HEK293 (cell line): ENCODE measurements around the gene CRYBA2.

ENCODE experiments used
- CTCF ChIA-PET: fragments of 350-600 bp; formaldehyde crosslinking; extraction: SDS; loops from one replicate; lab custom pipeline; 2021; ENCODE audit warnings: antibody characterized with exemption; lab: Yijun Ruan, JAX
- POLR2A ChIA-PET: fragments of 300-600 bp; formaldehyde crosslinking; extraction: SDS; loops from one replicate; lab custom pipeline; 2020; ENCODE audit warnings: antibody characterized with exemption, inconsistent platforms; lab: Yijun Ruan, JAX
- H3K27ac ChIP-seq: fragments of 200-500 bp; sonication (Bioruptor generic); 2 replicates; pipeline ENCODE4 v1.5.1; 2014; ENCODE audit warnings: low read depth, low read length, control low read depth, inconsistent platforms; ENCODE audit errors: extremely low read depth
- H3K36me3 ChIP-seq, 2 experiments: fragments of 200-500 bp in 1 of 2; sonication (Bioruptor generic) in 1 of 2; 1 replicate in 1 of 2; 2 replicates in 1 of 2; pipeline ENCODE4 v1.5.1; 2014 to 2017; ENCODE audit warnings: inconsistent platforms in 2 of 2, low read length in 2 of 2; ENCODE audit not compliant: control insufficient read depth in 2 of 2, insufficient read depth in 1 of 2
- H3K4me1 ChIP-seq: fragments of 200-500 bp; sonication (Bioruptor generic); 2 replicates; pipeline ENCODE4 v1.5.1; 2014; ENCODE audit warnings: mild to moderate bottlenecking, low read length, inconsistent platforms; ENCODE audit not compliant: control insufficient read depth, insufficient read depth
- H3K4me3 ChIP-seq: 2 replicates; pipeline ENCODE4 v1.5.1; 2011; ENCODE audit warnings: low read depth, mild to moderate bottlenecking, control low read depth, low read length, moderate library complexity
- H3K9me3 ChIP-seq: fragments of 200-500 bp; sonication (Bioruptor generic); 2 replicates; pipeline ENCODE4 v1.5.1; 2014; ENCODE audit warnings: low read depth, low read length, inconsistent platforms; ENCODE audit not compliant: control insufficient read depth, insufficient read depth
- GFI1B ChIP-seq: fragments of 450-650 bp; formaldehyde crosslinking; IDR thresholded peaks from 2 replicates; pipeline ENCODE4 v1.5.1; 2016; ENCODE audit warnings: missing biosample characterization, missing genetic modification characterization
- GLIS1 ChIP-seq: fragments of 450-650 bp; formaldehyde crosslinking; IDR thresholded peaks from 2 replicates; pipeline ENCODE4 v1.5.1; 2016; ENCODE audit warnings: missing biosample characterization, missing genetic modification characterization
- GLIS2 ChIP-seq: fragments of 450-650 bp; formaldehyde crosslinking; IDR thresholded peaks from 2 replicates; pipeline ENCODE4 v1.5.1; 2016; ENCODE audit warnings: missing biosample characterization, missing genetic modification characterization
- IKZF3 ChIP-seq: fragments of 450-650 bp; IDR thresholded peaks from 2 replicates; pipeline ENCODE4 v1.5.0; 2018; ENCODE audit warnings: missing biosample characterization, mild to moderate bottlenecking, missing genetic modification characterization, moderate library complexity
- SP2 ChIP-seq: fragments of 450-650 bp; formaldehyde crosslinking; IDR thresholded peaks from 2 replicates; pipeline ENCODE4 v1.5.1; 2016; ENCODE audit warnings: missing biosample characterization, missing genetic modification characterization
- ZBTB17 ChIP-seq: fragments of 450-650 bp; formaldehyde crosslinking; IDR thresholded peaks from 2 replicates; pipeline ENCODE4 v1.5.1; 2016; ENCODE audit warnings: missing biosample characterization, missing genetic modification characterization
- ZBTB48 ChIP-seq: fragments of 450-650 bp; formaldehyde crosslinking; IDR thresholded peaks from 2 replicates; pipeline ENCODE4 v1.5.1; 2016; ENCODE audit warnings: missing biosample characterization, missing genetic modification characterization
- ZEB2 ChIP-seq: fragments of 450-650 bp; formaldehyde crosslinking; IDR thresholded peaks from 2 replicates; pipeline ENCODE4 v1.5.1; 2016; ENCODE audit warnings: missing biosample characterization, missing genetic modification characterization
- ZFHX2 ChIP-seq: fragments of 450-650 bp; formaldehyde crosslinking; conservative IDR thresholded peaks from 2 replicates; pipeline ENCODE4 v1.5.1; 2016; ENCODE audit warnings: missing biosample characterization, missing genetic modification characterization
- ZNF2 ChIP-seq: fragments of 450-650 bp; formaldehyde crosslinking; IDR thresholded peaks from 2 replicates; pipeline ENCODE4 v1.5.1; 2016; ENCODE audit warnings: missing biosample characterization, missing genetic modification characterization
- ZNF24 ChIP-seq: fragments of 450-650 bp; formaldehyde crosslinking; IDR thresholded peaks from 2 replicates; pipeline ENCODE4 v1.5.1; 2016; ENCODE audit warnings: missing biosample characterization, missing genetic modification characterization
- ZNF341 ChIP-seq: fragments of 450-650 bp; formaldehyde crosslinking; IDR thresholded peaks from 2 replicates; pipeline ENCODE4; 2016; ENCODE audit warnings: low read depth, missing biosample characterization, missing genetic modification characterization
- ZNF394 ChIP-seq: fragments of 450-650 bp; formaldehyde crosslinking; IDR thresholded peaks from 2 replicates; pipeline ENCODE4 v1.5.1; 2016; ENCODE audit warnings: missing biosample characterization, missing genetic modification characterization, mild to moderate bottlenecking, moderate library complexity, borderline replicate concordance
- ZNF501 ChIP-seq: fragments of 450-650 bp; formaldehyde crosslinking; IDR thresholded peaks from 2 replicates; pipeline ENCODE4 v1.5.1; 2016; ENCODE audit warnings: missing biosample characterization, missing genetic modification characterization
- ZNF560 ChIP-seq: fragments of 450-650 bp; formaldehyde crosslinking; IDR thresholded peaks from 2 replicates; pipeline ENCODE4 v1.5.1; 2017; ENCODE audit warnings: missing biosample characterization, missing genetic modification characterization, borderline replicate concordance
- ZNF600 ChIP-seq: fragments of 450-650 bp; formaldehyde crosslinking; IDR thresholded peaks from 2 replicates; pipeline ENCODE4 v1.5.1; 2016; ENCODE audit warnings: missing biosample characterization, missing genetic modification characterization
- ZNF629 ChIP-seq: fragments of 450-650 bp; formaldehyde crosslinking; IDR thresholded peaks from 2 replicates; pipeline ENCODE4 v1.5.1; 2017; ENCODE audit warnings: missing biosample characterization, missing genetic modification characterization
- ZNF660 ChIP-seq: fragments of 450-650 bp; IDR thresholded peaks from 2 replicates; pipeline ENCODE4 v1.5.1; 2018; ENCODE audit warnings: missing biosample characterization, mild to moderate bottlenecking, missing genetic modification characterization
- ZNF777 ChIP-seq: fragments of 450-650 bp; formaldehyde crosslinking; IDR thresholded peaks from 2 replicates; pipeline ENCODE4 v1.5.1; 2017; ENCODE audit warnings: missing biosample characterization, missing genetic modification characterization, borderline replicate concordance
- ZNF843 ChIP-seq: fragments of 450-650 bp; formaldehyde crosslinking; IDR thresholded peaks from 2 replicates; pipeline ENCODE4 v1.5.1; 2016; ENCODE audit warnings: missing biosample characterization, missing genetic modification characterization
- ZSCAN30 ChIP-seq: fragments of 450-650 bp; IDR thresholded peaks from 2 replicates; pipeline ENCODE4 v1.5.1; 2018; ENCODE audit warnings: missing biosample characterization, mild to moderate bottlenecking, missing genetic modification characterization, moderate library complexity
- ZXDB ChIP-seq: fragments of 450-650 bp; formaldehyde crosslinking; IDR thresholded peaks from 2 replicates; pipeline ENCODE4 v1.5.1; 2016; ENCODE audit warnings: missing biosample characterization, missing genetic modification characterization
- TF ChIP-seq, protein P1 (sequence below): fragments of 450-650 bp; formaldehyde crosslinking; optimal IDR thresholded peaks from 2 replicates; pipeline ENCODE3; 2016; ENCODE audit warnings: missing biosample characterization, mild to moderate bottlenecking, missing genetic modification characterization
- TF ChIP-seq, protein P2 (sequence below): fragments of 450-650 bp; formaldehyde crosslinking; conservative IDR thresholded peaks from 2 replicates; pipeline ENCODE4 v1.5.1; 2016; ENCODE audit warnings: low read depth, missing biosample characterization, missing genetic modification characterization
- TF ChIP-seq, protein P3 (sequence below): fragments of 450-650 bp; formaldehyde crosslinking; IDR thresholded peaks from 2 replicates; pipeline ENCODE4 v1.5.1; 2016; ENCODE audit warnings: missing biosample characterization, missing genetic modification characterization
- TF ChIP-seq, protein P4 (sequence below): fragments of 450-650 bp; formaldehyde crosslinking; IDR thresholded peaks from 2 replicates; pipeline ENCODE4 v1.5.1; 2017; ENCODE audit warnings: missing biosample characterization, missing genetic modification characterization
- TF ChIP-seq, protein P5 (sequence below): fragments of 450-650 bp; formaldehyde crosslinking; IDR thresholded peaks from 2 replicates; pipeline ENCODE4 v1.5.1; 2016; ENCODE audit warnings: missing biosample characterization, missing genetic modification characterization

Gene CRYBA2

DNA sequence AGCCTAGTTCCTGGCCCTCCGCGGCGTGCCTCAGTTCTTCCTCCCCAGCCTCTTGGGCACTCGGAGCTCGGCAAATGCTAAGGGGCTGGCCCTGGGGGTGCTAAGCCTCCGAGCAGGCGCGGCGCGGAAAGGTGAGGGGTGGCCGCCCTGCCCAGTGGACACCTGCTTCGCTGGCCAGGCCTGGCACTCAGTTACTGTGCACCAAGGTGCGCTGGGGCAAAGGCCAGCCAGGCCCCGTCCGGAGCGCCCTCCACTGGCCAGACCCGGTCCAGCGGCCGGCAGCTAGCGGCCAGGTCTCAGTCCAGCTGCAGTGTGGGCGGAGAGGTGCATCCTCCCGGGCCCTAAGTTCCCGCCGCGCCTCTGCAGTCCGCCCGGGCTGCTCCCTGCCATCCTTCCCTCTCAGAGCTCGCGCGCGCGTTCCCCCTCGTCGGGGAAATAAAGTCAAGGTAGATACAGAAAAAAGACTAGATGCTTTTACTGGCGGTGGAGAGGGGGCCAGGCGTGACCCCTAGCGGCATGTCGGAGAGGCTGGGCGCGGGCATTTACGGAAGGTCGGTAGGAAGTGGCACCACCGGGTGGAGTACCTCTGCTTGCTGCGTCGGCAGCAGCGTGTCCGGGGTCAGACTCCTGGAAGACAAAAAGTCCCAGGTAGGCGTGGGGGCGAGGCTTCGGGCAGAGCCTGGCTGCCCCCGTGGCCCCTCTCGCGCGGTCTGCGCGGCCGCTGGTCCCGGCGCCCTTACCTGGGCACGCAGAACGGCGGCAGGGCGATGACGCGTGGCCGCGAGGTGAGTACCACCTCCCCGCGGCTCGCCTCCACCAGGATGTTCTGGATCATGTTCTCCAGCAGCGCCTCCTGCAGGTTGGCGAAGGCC, 9.4 kb upstream of the CRYBA2 start:
- Histone ChIP-seq H3K36me3 (no peaks in the 10 kb centered on the region), H3K9me3 (no peaks in the 10 kb centered on the region), H3K27ac (no peak overlapping the region; the same call in 1 of the 2 replicates), H3K4me3 (peak overlapping the region; percentile 28), H3K4me1 (no peaks in the 10 kb centered on the region)
- CTCF ChIA-PET = interaction anchor here (0.5 to 3.9 kb wide), 41 partner anchors 8 to 1517 kb away, joined by 3 to 31 read pairs (median 4); partner anchors contain the start of gene CDK5R2
- POLR2A ChIA-PET = interaction anchor here (0.6 kb wide), 1 partner anchor 569 kb away, joined by 5 read pairs; no protein-coding TSS in a partner anchor
- TF ChIP-seq ZNF24 (no peak), ZBTB17 (tag by site-specific recombination) (peak; percentile 70), ZNF501 (tag by site-specific recombination) (no peak), ZEB2 (tag by site-specific recombination) (peak; percentile 58; the same call in 1 of the 2 replicates), ZNF600 (tag by site-specific recombination) (peak; percentile 97), IKZF3 (peak; percentile 19; the same call in 1 of the 2 replicates), ZNF2 (tag by site-specific recombination) (peak; percentile 90), ZXDB (0 out of 2 replicates have a peak, but pooled peaks have one; percentile 14), ZFHX2 (tag by site-specific recombination) (peak; percentile 72), ZNF777 (0 out of 2 replicates have a peak, but pooled peaks have one; percentile 12), ZNF660 (tag by site-specific recombination) (peak; percentile 40; the same call in 1 of the 2 replicates), ZNF629 (tag by site-specific recombination) (peak; percentile 25; the same call in 1 of the 2 replicates), ZNF843 (tag by site-specific recombination) (0 out of 2 replicates have a peak, but pooled peaks have one; percentile 35), ZSCAN30 (tag by site-specific recombination) (0 out of 2 replicates have a peak, but pooled peaks have one; percentile 29), GFI1B (no peak), ZNF560 (tag by site-specific recombination) (no peak), ZNF341 (tag by site-specific recombination) (peak; percentile 53), SP2 (0 out of 2 replicates have a peak, but pooled peaks have one; percentile 49), GLIS2 (tag by site-specific recombination) (no peak; the same call in 1 of the 2 replicates), GLIS1 (tag by site-specific recombination) (peak; percentile 64), ZNF394 (tag by site-specific recombination) (0 out of 2 replicates have a peak, but pooled peaks have one; percentile 38), ZBTB48 (tag by site-specific recombination) (0 out of 2 replicates have a peak, but pooled peaks have one; percentile 16)
- TF ChIP-seq, protein P1, sequence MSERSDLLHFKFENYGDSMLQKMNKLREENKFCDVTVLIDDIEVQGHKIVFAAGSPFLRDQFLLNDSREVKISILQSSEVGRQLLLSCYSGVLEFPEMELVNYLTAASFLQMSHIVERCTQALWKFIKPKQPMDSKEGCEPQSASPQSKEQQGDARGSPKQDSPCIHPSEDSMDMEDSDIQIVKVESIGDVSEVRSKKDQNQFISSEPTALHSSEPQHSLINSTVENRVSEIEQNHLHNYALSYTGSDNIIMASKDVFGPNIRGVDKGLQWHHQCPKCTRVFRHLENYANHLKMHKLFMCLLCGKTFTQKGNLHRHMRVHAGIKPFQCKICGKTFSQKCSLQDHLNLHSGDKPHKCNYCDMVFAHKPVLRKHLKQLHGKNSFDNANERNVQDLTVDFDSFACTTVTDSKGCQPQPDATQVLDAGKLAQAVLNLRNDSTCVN (tag by site-specific recombination) = peak; percentile 79
- TF ChIP-seq, protein P2, sequence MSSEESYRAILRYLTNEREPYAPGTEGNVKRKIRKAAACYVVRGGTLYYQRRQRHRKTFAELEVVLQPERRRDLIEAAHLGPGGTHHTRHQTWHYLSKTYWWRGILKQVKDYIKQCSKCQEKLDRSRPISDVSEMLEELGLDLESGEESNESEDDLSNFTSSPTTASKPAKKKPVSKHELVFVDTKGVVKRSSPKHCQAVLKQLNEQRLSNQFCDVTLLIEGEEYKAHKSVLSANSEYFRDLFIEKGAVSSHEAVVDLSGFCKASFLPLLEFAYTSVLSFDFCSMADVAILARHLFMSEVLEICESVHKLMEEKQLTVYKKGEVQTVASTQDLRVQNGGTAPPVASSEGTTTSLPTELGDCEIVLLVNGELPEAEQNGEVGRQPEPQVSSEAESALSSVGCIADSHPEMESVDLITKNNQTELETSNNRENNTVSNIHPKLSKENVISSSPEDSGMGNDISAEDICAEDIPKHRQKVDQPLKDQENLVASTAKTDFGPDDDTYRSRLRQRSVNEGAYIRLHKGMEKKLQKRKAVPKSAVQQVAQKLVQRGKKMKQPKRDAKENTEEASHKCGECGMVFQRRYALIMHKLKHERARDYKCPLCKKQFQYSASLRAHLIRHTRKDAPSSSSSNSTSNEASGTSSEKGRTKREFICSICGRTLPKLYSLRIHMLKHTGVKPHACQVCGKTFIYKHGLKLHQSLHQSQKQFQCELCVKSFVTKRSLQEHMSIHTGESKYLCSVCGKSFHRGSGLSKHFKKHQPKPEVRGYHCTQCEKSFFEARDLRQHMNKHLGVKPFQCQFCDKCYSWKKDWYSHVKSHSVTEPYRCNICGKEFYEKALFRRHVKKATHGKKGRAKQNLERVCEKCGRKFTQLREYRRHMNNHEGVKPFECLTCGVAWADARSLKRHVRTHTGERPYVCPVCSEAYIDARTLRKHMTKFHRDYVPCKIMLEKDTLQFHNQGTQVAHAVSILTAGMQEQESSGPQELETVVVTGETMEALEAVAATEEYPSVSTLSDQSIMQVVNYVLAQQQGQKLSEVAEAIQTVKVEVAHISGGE (tag by site-specific recombination) = 0 out of 2 replicates have a peak, but pooled peaks have one; percentile 4
- TF ChIP-seq, protein P3, sequence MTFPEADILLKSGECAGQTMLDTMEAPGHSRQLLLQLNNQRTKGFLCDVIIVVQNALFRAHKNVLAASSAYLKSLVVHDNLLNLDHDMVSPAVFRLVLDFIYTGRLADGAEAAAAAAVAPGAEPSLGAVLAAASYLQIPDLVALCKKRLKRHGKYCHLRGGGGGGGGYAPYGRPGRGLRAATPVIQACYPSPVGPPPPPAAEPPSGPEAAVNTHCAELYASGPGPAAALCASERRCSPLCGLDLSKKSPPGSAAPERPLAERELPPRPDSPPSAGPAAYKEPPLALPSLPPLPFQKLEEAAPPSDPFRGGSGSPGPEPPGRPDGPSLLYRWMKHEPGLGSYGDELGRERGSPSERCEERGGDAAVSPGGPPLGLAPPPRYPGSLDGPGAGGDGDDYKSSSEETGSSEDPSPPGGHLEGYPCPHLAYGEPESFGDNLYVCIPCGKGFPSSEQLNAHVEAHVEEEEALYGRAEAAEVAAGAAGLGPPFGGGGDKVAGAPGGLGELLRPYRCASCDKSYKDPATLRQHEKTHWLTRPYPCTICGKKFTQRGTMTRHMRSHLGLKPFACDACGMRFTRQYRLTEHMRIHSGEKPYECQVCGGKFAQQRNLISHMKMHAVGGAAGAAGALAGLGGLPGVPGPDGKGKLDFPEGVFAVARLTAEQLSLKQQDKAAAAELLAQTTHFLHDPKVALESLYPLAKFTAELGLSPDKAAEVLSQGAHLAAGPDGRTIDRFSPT (tag by site-specific recombination) = peak; percentile 73
- TF ChIP-seq, protein P4, sequence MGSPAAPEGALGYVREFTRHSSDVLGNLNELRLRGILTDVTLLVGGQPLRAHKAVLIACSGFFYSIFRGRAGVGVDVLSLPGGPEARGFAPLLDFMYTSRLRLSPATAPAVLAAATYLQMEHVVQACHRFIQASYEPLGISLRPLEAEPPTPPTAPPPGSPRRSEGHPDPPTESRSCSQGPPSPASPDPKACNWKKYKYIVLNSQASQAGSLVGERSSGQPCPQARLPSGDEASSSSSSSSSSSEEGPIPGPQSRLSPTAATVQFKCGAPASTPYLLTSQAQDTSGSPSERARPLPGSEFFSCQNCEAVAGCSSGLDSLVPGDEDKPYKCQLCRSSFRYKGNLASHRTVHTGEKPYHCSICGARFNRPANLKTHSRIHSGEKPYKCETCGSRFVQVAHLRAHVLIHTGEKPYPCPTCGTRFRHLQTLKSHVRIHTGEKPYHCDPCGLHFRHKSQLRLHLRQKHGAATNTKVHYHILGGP (tag by site-specific recombination) = no peak
- TF ChIP-seq, protein P5, sequence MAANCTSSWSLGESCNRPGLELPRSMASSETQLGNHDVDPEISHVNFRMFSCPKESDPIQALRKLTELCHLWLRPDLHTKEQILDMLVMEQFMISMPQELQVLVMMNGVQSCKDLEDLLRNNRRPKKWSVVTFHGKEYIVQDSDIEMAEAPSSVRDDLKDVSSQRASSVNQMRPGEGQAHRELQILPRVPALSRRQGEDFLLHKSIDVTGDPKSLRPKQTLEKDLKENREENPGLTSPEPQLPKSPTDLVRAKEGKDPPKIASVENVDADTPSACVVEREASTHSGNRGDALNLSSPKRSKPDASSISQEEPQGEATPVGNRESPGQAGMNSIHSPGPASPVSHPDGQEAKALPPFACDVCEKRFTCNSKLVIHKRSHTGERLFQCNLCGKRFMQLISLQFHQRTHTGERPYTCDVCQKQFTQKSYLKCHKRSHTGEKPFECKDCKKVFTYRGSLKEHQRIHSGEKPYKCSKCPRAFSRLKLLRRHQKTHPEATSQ = 0 out of 2 replicates have a peak, but pooled peaks have one; percentile 39
